HEK293 (cell line): ENCODE measurements around the gene CPEB3.

Experiments used
- CTCF ChIA-PET: fragments of 350-600 bp; formaldehyde crosslinking; extraction: SDS; loops from one replicate; lab custom pipeline; 2021; ENCODE audit warnings: antibody characterized with exemption; lab: Yijun Ruan, JAX
- POLR2A ChIA-PET: fragments of 300-600 bp; formaldehyde crosslinking; extraction: SDS; loops from one replicate; lab custom pipeline; 2020; ENCODE audit warnings: antibody characterized with exemption, inconsistent platforms; lab: Yijun Ruan, JAX
- H3K27ac ChIP-seq: fragments of 200-500 bp; sonication (Bioruptor generic); 2 replicates; pipeline ENCODE4 v1.5.1; 2014; ENCODE audit warnings: low read depth, low read length, control low read depth, inconsistent platforms; ENCODE audit errors: extremely low read depth
- H3K36me3 ChIP-seq, 2 experiments: fragments of 200-500 bp in 1 of 2; sonication (Bioruptor generic) in 1 of 2; 1 replicate in 1 of 2; 2 replicates in 1 of 2; pipeline ENCODE4 v1.5.1; 2014 to 2017; ENCODE audit warnings: inconsistent platforms in 2 of 2, low read length in 2 of 2; ENCODE audit not compliant: control insufficient read depth in 2 of 2, insufficient read depth in 1 of 2
- H3K4me1 ChIP-seq: fragments of 200-500 bp; sonication (Bioruptor generic); 2 replicates; pipeline ENCODE4 v1.5.1; 2014; ENCODE audit warnings: mild to moderate bottlenecking, low read length, inconsistent platforms; ENCODE audit not compliant: control insufficient read depth, insufficient read depth
- H3K4me3 ChIP-seq: 2 replicates; pipeline ENCODE4 v1.5.1; 2011; ENCODE audit warnings: low read depth, mild to moderate bottlenecking, control low read depth, low read length, moderate library complexity
- H3K9me3 ChIP-seq: fragments of 200-500 bp; sonication (Bioruptor generic); 2 replicates; pipeline ENCODE4 v1.5.1; 2014; ENCODE audit warnings: low read depth, low read length, inconsistent platforms; ENCODE audit not compliant: control insufficient read depth, insufficient read depth
- BCL6B ChIP-seq: fragments of 450-650 bp; formaldehyde crosslinking; IDR thresholded peaks from 2 replicates; pipeline ENCODE4 v1.5.1; 2017; ENCODE audit warnings: missing biosample characterization, missing genetic modification characterization
- HOXA7 ChIP-seq: sonication (generic); formaldehyde crosslinking; IDR thresholded peaks from 2 replicates; pipeline ENCODE4 v1.8.1; 2022; ENCODE audit warnings: missing genetic modification reagents, borderline replicate concordance
- KLF10 ChIP-seq: fragments of 450-650 bp; IDR thresholded peaks from 2 replicates; pipeline ENCODE4 v1.5.1; 2018; ENCODE audit warnings: missing biosample characterization, mild to moderate bottlenecking, missing genetic modification characterization
- KLF9 ChIP-seq: fragments of 450-650 bp; formaldehyde crosslinking; IDR thresholded peaks from 2 replicates; pipeline ENCODE4 v1.5.1; 2016; ENCODE audit warnings: missing biosample characterization, missing genetic modification characterization, low read depth
- WT1 ChIP-seq: fragments of 450-650 bp; formaldehyde crosslinking; IDR thresholded peaks from 2 replicates; pipeline ENCODE4 v1.5.1; 2016; ENCODE audit warnings: missing biosample characterization, missing genetic modification characterization
- ZBTB1 ChIP-seq: fragments of 450-650 bp; formaldehyde crosslinking; IDR thresholded peaks from 2 replicates; pipeline ENCODE4 v1.5.1; 2016; ENCODE audit warnings: missing biosample characterization, missing genetic modification characterization
- ZNF114 ChIP-seq: fragments of 450-650 bp; formaldehyde crosslinking; IDR thresholded peaks from 2 replicates; pipeline ENCODE4 v1.5.0; 2017; ENCODE audit warnings: missing biosample characterization, missing genetic modification characterization
- ZNF16 ChIP-seq: fragments of 450-650 bp; formaldehyde crosslinking; IDR thresholded peaks from 2 replicates; pipeline ENCODE4 v1.5.1; 2016; ENCODE audit warnings: low read depth, missing biosample characterization, missing genetic modification characterization
- ZNF169 ChIP-seq: fragments of 450-650 bp; formaldehyde crosslinking; IDR thresholded peaks from 2 replicates; pipeline ENCODE4 v1.5.1; 2016; ENCODE audit warnings: missing biosample characterization, missing genetic modification characterization
- ZNF18 ChIP-seq: fragments of 450-650 bp; formaldehyde crosslinking; IDR thresholded peaks from 2 replicates; pipeline ENCODE4 v1.5.1; 2016; ENCODE audit warnings: missing biosample characterization, missing genetic modification characterization
- ZNF24 ChIP-seq: fragments of 450-650 bp; formaldehyde crosslinking; IDR thresholded peaks from 2 replicates; pipeline ENCODE4 v1.5.1; 2016; ENCODE audit warnings: missing biosample characterization, missing genetic modification characterization
- ZNF274 ChIP-seq, 2 experiments: fragments of 200-500 bp in 1 of 2; fragments of 450-650 bp in 1 of 2; sonication (Bioruptor generic) in 1 of 2; formaldehyde crosslinking in 1 of 2; IDR thresholded peaks; 2 replicates each; pipeline versions ENCODE4 v1.5.1 to v1.6.1; 2014 to 2016; ENCODE audit warnings: borderline replicate concordance in 1 of 2, inconsistent platforms in 1 of 2, low read length in 1 of 2, missing biosample characterization in 1 of 2, missing genetic modification characterization in 1 of 2
- ZNF350 ChIP-seq: fragments of 450-650 bp; formaldehyde crosslinking; IDR thresholded peaks from 2 replicates; pipeline ENCODE4 v1.5.0; 2017; ENCODE audit warnings: missing biosample characterization, mild to moderate bottlenecking, missing genetic modification characterization
- ZNF391 ChIP-seq: fragments of 450-650 bp; formaldehyde crosslinking; IDR thresholded peaks from 2 replicates; pipeline ENCODE4 v1.5.1; 2016; ENCODE audit warnings: low read depth, missing biosample characterization, missing genetic modification characterization, borderline replicate concordance
- ZNF449 ChIP-seq: fragments of 450-650 bp; formaldehyde crosslinking; IDR thresholded peaks from 2 replicates; pipeline ENCODE4 v1.5.1; 2017; ENCODE audit warnings: missing biosample characterization, mild to moderate bottlenecking, missing genetic modification characterization, moderate library complexity
- ZNF48 ChIP-seq: fragments of 450-650 bp; formaldehyde crosslinking; IDR thresholded peaks from 2 replicates; pipeline ENCODE4 v1.5.1; 2016; ENCODE audit warnings: missing biosample characterization, missing genetic modification characterization
- TF ChIP-seq, protein P1 (sequence below): fragments of 450-650 bp; formaldehyde crosslinking; IDR thresholded peaks from 2 replicates; pipeline ENCODE4 v1.5.1; 2016; ENCODE audit warnings: missing biosample characterization, missing genetic modification characterization, borderline replicate concordance
- TF ChIP-seq, protein P2 (sequence below): fragments of 450-650 bp; formaldehyde crosslinking; IDR thresholded peaks from 2 replicates; pipeline ENCODE4 v1.5.1; 2016; ENCODE audit warnings: missing biosample characterization, missing genetic modification characterization
- TF ChIP-seq, protein P3 (sequence below): fragments of 450-650 bp; formaldehyde crosslinking; IDR thresholded peaks from 2 replicates; pipeline ENCODE4 v1.5.1; 2016; ENCODE audit warnings: missing biosample characterization, missing genetic modification characterization

Gene CPEB3

DNA sequence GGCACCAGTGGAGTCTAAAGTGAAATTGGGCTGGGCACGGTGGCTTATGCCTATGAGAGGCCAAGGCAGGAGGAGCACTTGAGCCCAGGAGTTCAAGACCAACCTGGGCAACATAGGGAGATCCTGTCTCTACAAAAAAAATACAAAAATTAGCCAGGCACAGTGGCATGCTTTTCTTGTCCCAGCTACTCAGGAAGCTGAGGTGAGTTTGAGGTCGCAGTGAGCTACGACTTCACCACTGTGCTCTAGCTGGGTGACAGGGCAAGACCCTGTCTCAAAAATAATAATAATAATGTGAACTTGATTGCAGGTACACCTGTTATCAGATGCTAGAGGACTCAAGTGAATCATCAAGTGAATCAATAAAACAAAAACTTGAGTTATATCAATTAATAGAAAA lies 259.3 kb downstream of the CPEB3 start:
- POLR2A ChIA-PET, result no interaction called here
- Histone ChIP-seq H3K9me3 (no peaks in the 10 kb centered on the region), H3K4me3 (no peak overlapping the region), H3K36me3 (peaks cover 36 to 59% of the 10 kb centered on the region in 2 experiments)
- no peak for TF ChIP-seq ZNF274 (IDR thresholded peaks at IDR 0.05; ENCODE audit: low read length)
- TF ChIP-seq ZNF274 (tag by site-specific recombination; IDR thresholded peaks at IDR 0.05; ENCODE audit: borderline replicate concordance), result no peak
- TF ChIP-seq ZNF18, result no peak
- no peak for TF ChIP-seq WT1 (tag by site-specific recombination)
- TF ChIP-seq, protein P1, sequence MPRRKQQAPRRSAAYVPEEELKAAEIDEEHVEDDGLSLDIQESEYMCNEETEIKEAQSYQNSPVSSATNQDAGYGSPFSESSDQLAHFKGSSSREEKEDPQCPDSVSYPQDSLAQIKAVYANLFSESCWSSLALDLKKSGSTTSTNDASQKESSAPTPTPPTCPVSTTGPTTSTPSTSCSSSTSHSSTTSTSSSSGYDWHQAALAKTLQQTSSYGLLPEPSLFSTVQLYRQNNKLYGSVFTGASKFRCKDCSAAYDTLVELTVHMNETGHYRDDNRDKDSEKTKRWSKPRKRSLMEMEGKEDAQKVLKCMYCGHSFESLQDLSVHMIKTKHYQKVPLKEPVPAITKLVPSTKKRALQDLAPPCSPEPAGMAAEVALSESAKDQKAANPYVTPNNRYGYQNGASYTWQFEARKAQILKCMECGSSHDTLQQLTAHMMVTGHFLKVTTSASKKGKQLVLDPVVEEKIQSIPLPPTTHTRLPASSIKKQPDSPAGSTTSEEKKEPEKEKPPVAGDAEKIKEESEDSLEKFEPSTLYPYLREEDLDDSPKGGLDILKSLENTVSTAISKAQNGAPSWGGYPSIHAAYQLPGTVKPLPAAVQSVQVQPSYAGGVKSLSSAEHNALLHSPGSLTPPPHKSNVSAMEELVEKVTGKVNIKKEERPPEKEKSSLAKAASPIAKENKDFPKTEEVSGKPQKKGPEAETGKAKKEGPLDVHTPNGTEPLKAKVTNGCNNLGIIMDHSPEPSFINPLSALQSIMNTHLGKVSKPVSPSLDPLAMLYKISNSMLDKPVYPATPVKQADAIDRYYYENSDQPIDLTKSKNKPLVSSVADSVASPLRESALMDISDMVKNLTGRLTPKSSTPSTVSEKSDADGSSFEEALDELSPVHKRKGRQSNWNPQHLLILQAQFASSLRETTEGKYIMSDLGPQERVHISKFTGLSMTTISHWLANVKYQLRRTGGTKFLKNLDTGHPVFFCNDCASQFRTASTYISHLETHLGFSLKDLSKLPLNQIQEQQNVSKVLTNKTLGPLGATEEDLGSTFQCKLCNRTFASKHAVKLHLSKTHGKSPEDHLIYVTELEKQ, result no peak
- no peak for TF ChIP-seq HOXA7 (CRISPR knock-in tag)
- no peak for TF ChIP-seq ZNF48 (tag by site-specific recombination)
- TF ChIP-seq ZBTB1, result no peak
- TF ChIP-seq KLF10, result no peak
- no peak for TF ChIP-seq ZNF24 (tag by site-specific recombination)
- TF ChIP-seq, all 188 proteins: peak for 0
- Histone ChIP-seq H3K27ac (no peak overlapping the region), H3K4me1 (no peaks in the 10 kb centered on the region)
- CTCF ChIA-PET, result no interaction called here

DNA sequence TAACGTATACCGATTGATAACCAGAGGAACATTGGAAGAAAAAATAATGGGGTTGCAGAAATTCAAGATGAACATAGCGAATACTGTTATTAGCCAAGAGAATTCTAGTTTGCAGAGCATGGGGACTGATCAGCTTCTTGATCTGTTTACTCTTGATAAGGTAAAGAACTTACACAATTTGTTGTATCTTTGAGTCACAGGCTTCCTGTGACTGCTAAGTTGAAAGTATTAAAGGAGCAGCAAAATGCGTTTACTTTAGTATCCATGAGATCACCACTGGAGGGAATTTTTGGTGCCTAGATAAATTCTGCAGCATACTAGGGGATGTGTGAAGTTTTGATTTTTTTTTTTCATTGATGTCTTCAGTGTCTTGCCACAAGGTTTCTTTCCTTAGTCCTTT lies 263.7 kb downstream of the CPEB3 start:
- ChIA-PET CTCF (interaction anchor here (0.5 to 0.9 kb wide), 2 partner anchors 23 to 1487 kb away, joined by 3 to 5 read pairs; no protein-coding TSS in a partner anchor), POLR2A (no interaction called here)
- peaks cover 68 to 78% of the 10 kb centered on the region in 2 experiments for H3K36me3 ChIP-seq
- no peaks in the 10 kb centered on the region for H3K4me1 ChIP-seq
- H3K27ac ChIP-seq, result no peak overlapping the region
- H3K9me3 ChIP-seq, result no peaks in the 10 kb centered on the region
- H3K4me3 ChIP-seq, result no peak overlapping the region
- TF ChIP-seq, protein P2, sequence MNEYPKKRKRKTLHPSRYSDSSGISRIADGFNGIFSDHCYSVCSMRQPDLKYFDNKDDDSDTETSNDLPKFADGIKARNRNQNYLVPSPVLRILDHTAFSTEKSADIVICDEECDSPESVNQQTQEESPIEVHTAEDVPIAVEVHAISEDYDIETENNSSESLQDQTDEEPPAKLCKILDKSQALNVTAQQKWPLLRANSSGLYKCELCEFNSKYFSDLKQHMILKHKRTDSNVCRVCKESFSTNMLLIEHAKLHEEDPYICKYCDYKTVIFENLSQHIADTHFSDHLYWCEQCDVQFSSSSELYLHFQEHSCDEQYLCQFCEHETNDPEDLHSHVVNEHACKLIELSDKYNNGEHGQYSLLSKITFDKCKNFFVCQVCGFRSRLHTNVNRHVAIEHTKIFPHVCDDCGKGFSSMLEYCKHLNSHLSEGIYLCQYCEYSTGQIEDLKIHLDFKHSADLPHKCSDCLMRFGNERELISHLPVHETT, result no peak
- TF ChIP-seq ZNF449, result no peak
- TF ChIP-seq KLF9 (tag by site-specific recombination), result no peak
- TF ChIP-seq, protein P3, sequence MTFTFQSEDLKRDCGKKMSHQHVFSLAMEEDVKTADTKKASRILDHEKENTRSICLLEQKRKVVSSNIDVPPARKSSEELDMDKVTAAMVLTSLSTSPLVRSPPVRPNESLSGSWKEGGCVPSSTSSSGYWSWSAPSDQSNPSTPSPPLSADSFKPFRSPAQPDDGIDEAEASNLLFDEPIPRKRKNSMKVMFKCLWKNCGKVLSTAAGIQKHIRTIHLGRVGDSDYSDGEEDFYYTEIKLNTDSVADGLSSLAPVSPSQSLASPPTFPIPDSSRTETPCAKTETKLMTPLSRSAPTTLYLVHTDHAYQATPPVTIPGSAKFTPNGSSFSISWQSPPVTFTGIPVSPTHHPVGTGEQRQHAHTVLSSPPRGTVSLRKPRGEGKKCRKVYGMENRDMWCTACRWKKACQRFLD (tag by site-specific recombination), result no peak
- no peak for TF ChIP-seq ZNF16 (tag by site-specific recombination)
- TF ChIP-seq ZNF391 (tag by site-specific recombination), result no peak
- no peak for TF ChIP-seq ZNF350 (tag by site-specific recombination)
- TF ChIP-seq ZNF169 (tag by site-specific recombination), result no peak
- no peak for TF ChIP-seq ZNF18
- TF ChIP-seq BCL6B (tag by site-specific recombination), result no peak
- TF ChIP-seq ZNF114 (tag by site-specific recombination), result no peak
